K562 (cell line): ENCODE data around the gene NME7. TPM values are rescaled to one million over a fixed set of nuclear protein-coding genes. Genes with fewer than 3 reads are reported as not detected.

Source experiments
- ATAC-seq: fragments of 200-7000 bp; cut with Tn5 transposase; 3 replicates; pipeline ENCODE4 v1.9.1; 2020; ENCODE audit warnings: moderate library complexity
- BruUV-seq: library from RNA; stranded (reverse); fragments of 400-500 nt; replicated peaks from 2 replicates; lab custom pipeline; 2021; lab: Mats Ljungman, UMichigan
- CTCF ChIA-PET: fragments of 300-600 bp; formaldehyde crosslinking; extraction: SDS; loops from one replicate; lab custom pipeline; 2021; ENCODE audit warnings: low intra/inter-chr PET ratio; lab: Yijun Ruan, JAX
- POLR2A ChIA-PET: fragments of 300-600, 350-650 bp; sonication (Branson Sonifier 250); formaldehyde crosslinking; extraction: SDS; loops from one replicate; lab custom pipeline; 2021; ENCODE audit warnings: antibody characterized with exemption, inconsistent platforms; lab: Yijun Ruan, JAX
- DNase-seq, 4 experiments: peaks; one replicate each; pipeline versions ENCODE4 v3.0.0 to v3.0.0-alpha.2; 2011 to 2018; ENCODE audit warnings: low spot score in 3 of 4, mixed read lengths in 3 of 4; ENCODE audit errors: extremely low read depth in 1 of 4
- FAIRE-seq: peaks from 2 replicates; lab custom pipeline; 2011; peaks lifted over from hg19 to GRCh38; lab: Jason Lieb, UNC
- H2AFZ ChIP-seq: 2 replicates; pipeline ENCODE4 v1.6.0; 2011; ENCODE audit warnings: low read depth, low read length, control low read depth, inconsistent platforms
- H3K27ac ChIP-seq: fragments of 200-600 bp; 3 replicates; pipeline ENCODE4 v1.8.0; 2011; ENCODE audit warnings: low read depth, mild to moderate bottlenecking, control low read depth, inconsistent platforms, low read length, moderate library complexity, mixed read lengths; ENCODE audit errors: extremely low read depth
- H3K27me3 ChIP-seq, 2 experiments: fragments of 300-600 bp in 1 of 2; 2 replicates in 1 of 2; 3 replicates in 1 of 2; pipeline versions ENCODE4 v1.6.0 to v1.8.0; 2011; ENCODE audit warnings: inconsistent platforms in 2 of 2, low read length in 2 of 2, mild to moderate bottlenecking in 1 of 2, mixed read lengths in 1 of 2, moderate library complexity in 1 of 2; ENCODE audit not compliant: control insufficient read depth in 2 of 2, insufficient read depth in 2 of 2
- H3K36me3 ChIP-seq: fragments of 300-600 bp; 3 replicates; pipeline ENCODE4 v1.8.0; 2011; ENCODE audit warnings: mild to moderate bottlenecking, low read length, inconsistent platforms; ENCODE audit not compliant: control insufficient read depth, insufficient read depth
- H3K4me1 ChIP-seq, 2 experiments: fragments of 200-600 bp in 1 of 2; replicated peaks in 1 of 2; 2 replicates in 1 of 2; 3 replicates in 1 of 2; pipeline versions ENCODE4 v1.5.1 to v1.8.0; 2011; ENCODE audit warnings: inconsistent platforms in 2 of 2, low read length in 2 of 2, mild to moderate bottlenecking in 1 of 2, mixed read lengths in 1 of 2, moderate library complexity in 1 of 2; ENCODE audit not compliant: control insufficient read depth in 2 of 2, insufficient read depth in 2 of 2
- H3K4me2 ChIP-seq: 2 replicates; pipeline ENCODE4 v1.6.1; 2011; ENCODE audit warnings: low read length, control low read depth, inconsistent platforms, mixed read lengths; ENCODE audit not compliant: insufficient read depth
- H3K4me3 ChIP-seq: fragments of 200-600 bp; sonication (generic), shearing (Covaris generic); 2 replicates; pipeline ENCODE4 v1.5.1; 2016; ENCODE audit warnings: control low read depth, inconsistent platforms
- H3K79me2 ChIP-seq: fragments of 200-600 bp; 3 replicates; pipeline ENCODE4 v1.8.0; 2011; ENCODE audit warnings: low read length, inconsistent platforms; ENCODE audit not compliant: control insufficient read depth, insufficient read depth
- H3K9ac ChIP-seq, 2 experiments: 2 replicates each; pipeline versions ENCODE4 v1.6.0 to v1.6.1; 2011; ENCODE audit warnings: low read depth in 2 of 2, low read length in 2 of 2, control low read depth in 1 of 2, inconsistent platforms in 1 of 2, mild to moderate bottlenecking in 1 of 2, mixed read lengths in 1 of 2; ENCODE audit not compliant: insufficient read depth in 1 of 2
- H3K9me1 ChIP-seq: one replicate; pipeline ENCODE4 v1.6.0; 2011; ENCODE audit warnings: inconsistent platforms, mild to moderate bottlenecking, low read length, moderate library complexity; ENCODE audit not compliant: control insufficient read depth, insufficient read depth
- H3K9me3 ChIP-seq: replicated peaks from 2 replicates; pipeline ENCODE4 v1.5.1; 2011; ENCODE audit warnings: low read depth, low read length, inconsistent platforms; ENCODE audit not compliant: control insufficient read depth, insufficient read depth
- H4K20me1 ChIP-seq: replicated peaks from 2 replicates; pipeline ENCODE4 v1.6.1; 2011; ENCODE audit warnings: low read length, inconsistent platforms, mixed read lengths; ENCODE audit not compliant: control insufficient read depth, insufficient read depth
- ATF1 ChIP-seq, 2 experiments: fragments of 450-650 bp in 1 of 2; IDR thresholded peaks; 2 replicates each; pipeline ENCODE4 v1.6.1; 2016; ENCODE audit warnings: missing compliant biosample characterization in 1 of 2, missing genetic modification characterization in 1 of 2
- ATF7 ChIP-seq: fragments of 450-650 bp; IDR thresholded peaks from 2 replicates; pipeline ENCODE4 v1.7.1; 2014; ENCODE audit warnings: mild to moderate bottlenecking, moderate library complexity
- BRD9 ChIP-seq: fragments of 450-650 bp; IDR thresholded peaks from 2 replicates; pipeline ENCODE4 v1.6.1; 2018; ENCODE audit warnings: low read depth; ENCODE audit not compliant: partially characterized antibody
- DACH1 ChIP-seq: fragments of 450-650 bp; IDR thresholded peaks from 2 replicates; pipeline ENCODE4 v1.6.1; 2018; ENCODE audit not compliant: partially characterized antibody
- EP400 ChIP-seq: fragments of 450-650 bp; IDR thresholded peaks from 2 replicates; pipeline ENCODE4 v1.6.1; 2017; ENCODE audit warnings: antibody characterized with exemption, mild to moderate bottlenecking, moderate library complexity
- FOXP1 ChIP-seq: sonication (generic); formaldehyde crosslinking; IDR thresholded peaks from 2 replicates; pipeline ENCODE4 v1.8.0; 2022; ENCODE audit warnings: mild to moderate bottlenecking, missing genetic modification reagents
- LCOR ChIP-seq: sonication (generic); formaldehyde crosslinking; IDR thresholded peaks from 2 replicates; pipeline ENCODE4 v1.8.0; 2022; ENCODE audit warnings: mild to moderate bottlenecking, missing genetic modification reagents
- NFIC ChIP-seq: fragments of 450-650 bp; IDR thresholded peaks from 2 replicates; pipeline ENCODE4 v1.6.1; 2017; ENCODE audit warnings: mild to moderate bottlenecking, inconsistent platforms
- NUFIP1 ChIP-seq: fragments of 450-650 bp; IDR thresholded peaks from 2 replicates; pipeline ENCODE4 v1.6.1; 2018; ENCODE audit not compliant: partially characterized antibody
- SMC3 ChIP-seq: conservative IDR thresholded peaks from 2 replicates; pipeline ENCODE4 v1.6.1; 2011; ENCODE audit warnings: low read depth, low read length, improper control_type of control experiment; ENCODE audit not compliant: insufficient read depth
- WGBS: fragments of 100-300 bp; shearing (Covaris generic); methylation state at CpG from one replicate; pipeline ENCODE4 v1.1.6; 2016; ENCODE audit warnings: low coverage, mixed read lengths; ENCODE audit not compliant: insufficient coverage; ENCODE audit errors: missing lambda C conversion rate; 5-methylcytosine and 5-hydroxymethylcytosine counted together
- in situ Hi-C: fragments of 300-500 bp; cut with MboI; formaldehyde crosslinking; loops from 4 replicates; pipeline ENCODE4 v1.15.0; 2018; ENCODE audit warnings: inconsistent platforms, mixed read lengths
- intact Hi-C: fragments of 100-400 bp; cut with micrococcal nuclease; formaldehyde crosslinking; loops from 2 replicates; pipeline ENCODE4 v1.14.2; 2022
- polyA plus RNA-seq, 8 experiments: library from polyadenylated mRNA; depleted of rRNA in 4 of 8; stranded (reverse) in 5 of 8; unstranded in 3 of 8; fragments of >200 nt; fragmentation: Nextera tagmentation in 2 of 8; fragmentation: Illumina TruSeq in 1 of 8; extraction: Ambion mirVana in 2 of 8; extraction: Trizol in 1 of 8; gene quantifications; 2 replicates each; pipeline versions ENCODE4 v1.2.1 to v1.2.3, GENCODE V29; 2011 to 2014; ENCODE audit warnings: inconsistent platforms in 1 of 8, missing spikeins in 1 of 8
- total RNA-seq, 7 experiments: library from RNA; depleted of rRNA in 6 of 7; stranded (reverse); fragments of >200 nt in 6 of 7; fragmentation: Illumina TruSeq in 2 of 7; extraction: Trizol in 2 of 7; gene quantifications; 2 replicates each; pipeline versions ENCODE4 v1.2.1 to v1.2.3, GENCODE V29; 2011 to 2021; ENCODE audit warnings: low replicate concordance in 1 of 7
- TF ChIP-seq, protein P1 (sequence below): fragments of 150-350 bp; conservative IDR thresholded peaks from 2 replicates; pipeline ENCODE4 v1.6.1; 2014; ENCODE audit warnings: low read length

Gene NME7
- total and polyA plus RNA-seq, 9 of the 15 experiments (the other 6 are each of a cell fraction or from before 2014, with no cell fraction given) = 7.9 to 43.2 (median 23.9) TPM

GRCh38 chr1:169360415-169360814, 7.2 kb downstream of the NME7 start (continued):
- TF ChIP-seq, protein P1, sequence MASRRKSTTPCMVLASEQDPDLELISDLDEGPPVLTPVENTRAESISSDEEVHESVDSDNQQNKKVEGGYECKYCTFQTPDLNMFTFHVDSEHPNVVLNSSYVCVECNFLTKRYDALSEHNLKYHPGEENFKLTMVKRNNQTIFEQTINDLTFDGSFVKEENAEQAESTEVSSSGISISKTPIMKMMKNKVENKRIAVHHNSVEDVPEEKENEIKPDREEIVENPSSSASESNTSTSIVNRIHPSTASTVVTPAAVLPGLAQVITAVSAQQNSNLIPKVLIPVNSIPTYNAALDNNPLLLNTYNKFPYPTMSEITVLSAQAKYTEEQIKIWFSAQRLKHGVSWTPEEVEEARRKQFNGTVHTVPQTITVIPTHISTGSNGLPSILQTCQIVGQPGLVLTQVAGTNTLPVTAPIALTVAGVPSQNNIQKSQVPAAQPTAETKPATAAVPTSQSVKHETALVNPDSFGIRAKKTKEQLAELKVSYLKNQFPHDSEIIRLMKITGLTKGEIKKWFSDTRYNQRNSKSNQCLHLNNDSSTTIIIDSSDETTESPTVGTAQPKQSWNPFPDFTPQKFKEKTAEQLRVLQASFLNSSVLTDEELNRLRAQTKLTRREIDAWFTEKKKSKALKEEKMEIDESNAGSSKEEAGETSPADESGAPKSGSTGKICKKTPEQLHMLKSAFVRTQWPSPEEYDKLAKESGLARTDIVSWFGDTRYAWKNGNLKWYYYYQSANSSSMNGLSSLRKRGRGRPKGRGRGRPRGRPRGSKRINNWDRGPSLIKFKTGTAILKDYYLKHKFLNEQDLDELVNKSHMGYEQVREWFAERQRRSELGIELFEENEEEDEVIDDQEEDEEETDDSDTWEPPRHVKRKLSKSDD = no peak
- no peak for TF ChIP-seq FOXP1

DNA sequence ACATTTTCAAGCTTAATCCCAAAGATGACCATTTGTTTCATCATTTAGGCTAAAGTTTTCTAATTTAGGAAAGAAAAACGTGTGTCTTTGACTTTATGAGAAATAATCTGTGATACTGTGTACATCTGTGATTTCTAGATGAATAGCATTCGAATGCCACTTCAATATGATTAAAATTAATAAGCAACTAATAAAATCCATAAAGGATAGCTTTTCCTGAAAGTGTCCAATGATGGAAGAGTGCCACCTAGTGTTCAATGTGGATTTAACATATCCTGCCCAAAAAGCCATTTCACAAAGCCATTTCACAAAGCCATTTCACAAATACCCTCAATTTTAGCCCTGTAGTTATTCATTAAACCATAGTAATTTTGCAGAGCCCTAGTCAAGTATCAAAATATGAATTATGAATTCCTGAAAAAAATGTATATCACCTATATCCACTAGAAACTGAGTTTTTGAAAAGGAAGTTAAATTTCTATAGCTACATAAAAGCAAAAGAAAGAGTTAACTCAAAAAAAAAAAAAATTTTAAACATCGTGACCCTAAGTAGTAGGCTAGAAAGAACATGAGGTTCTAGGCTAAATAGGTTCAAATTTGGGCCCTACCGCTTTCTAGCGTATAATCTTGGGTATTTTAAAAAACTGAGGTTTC, 19.1 kb downstream of the NME7 start:
- FAIRE-seq (peak; percentile 87), DNase-seq (peak in 3 of 4 experiments; percentile 27 to 76 (median 28)), ATAC-seq (peak; percentile 74)
- Histone ChIP-seq H3K9ac (no peak overlapping the region), H3K79me2 (no peaks in the 10 kb centered on the region), H4K20me1 (no peaks in the 10 kb centered on the region), H3K27me3 (no peaks in the 10 kb centered on the region), H3K27ac (no peak overlapping the region), H3K4me3 (no peak overlapping the region), H3K9me1 (no peaks in the 10 kb centered on the region), H2AFZ (no peak overlapping the region), H3K4me1 (peaks cover 0 to 10% of the 10 kb centered on the region in 2 experiments; a peak in 3 of 5 replicates), H3K36me3 (no peaks in the 10 kb centered on the region), H3K4me2 (no peak overlapping the region), H3K9me3 (no peaks in the 10 kb centered on the region)
- intact Hi-C loops (loop anchor here (1.0 to 10.0 kb wide), 7 partner anchors 156 to 911 kb away; no protein-coding TSS in a partner anchor), in situ Hi-C loops (no loop called here)
- 29% methylated on average over 5 of the region's 5 CpGs for WGBS
- POLR2A ChIA-PET = interaction anchor here (0.7 to 2.5 kb wide), 4 partner anchors 9 to 19 kb away, joined by 3 to 10 read pairs (median 6); partner anchors contain the start of genes BLZF1 and NME7
- no TSS peak for BruUV-seq
- CTCF ChIA-PET = interaction anchor here (0.7 to 1.4 kb wide), 5 partner anchors 712 to 1116 kb away, joined by 3 to 8 read pairs (median 4); no protein-coding TSS in a partner anchor
- TF ChIP-seq ATF1 (CRISPR knock-in tag; IDR thresholded peaks at IDR 0.05) = no peak
- 0 out of 2 replicates have a peak, but pooled peaks have one; percentile 17 for TF ChIP-seq ATF1 (tag; IDR thresholded peaks at IDR 0.05)
- 0 out of 2 replicates have a peak, but pooled peaks have one; percentile 7 for TF ChIP-seq NFIC
- 0 out of 2 replicates have a peak, but pooled peaks have one; percentile 36 for TF ChIP-seq LCOR
- TF ChIP-seq EP400 = peak; percentile 6; the same call in 1 of the 2 replicates
- peak; percentile 91 for TF ChIP-seq DACH1
- no peak for TF ChIP-seq NUFIP1
- TF ChIP-seq SMC3 = peak; percentile 75
- TF ChIP-seq BRD9 = peak; percentile 44
- TF ChIP-seq ATF7 = peak; percentile 26; the same call in 1 of the 2 replicates
